K562 (cell line): ENCODE data around the gene ENPP6.
"Not testable (repeated sequence)": the region's sequence is repeated elsewhere in the genome, so short reads cannot be mapped to it uniquely, and the experiment has no call there.

Source experiments
- ARID3A ChIP-seq: IDR thresholded peaks from 2 replicates; pipeline ENCODE4 v1.6.1; 2012; ENCODE audit warnings: low read depth, low read length, improper control_type of control experiment, borderline replicate concordance
- E4F1 ChIP-seq: fragments of 250-450 bp; sonication (Bioruptor Pico); IDR thresholded peaks from 2 replicates; pipeline ENCODE4 v1.5.0; 2021; ENCODE audit warnings: mild to moderate bottlenecking, borderline replicate concordance
- TCF7L2 ChIP-seq: fragments of 150-350 bp; IDR thresholded peaks from 2 replicates; pipeline ENCODE4 v1.6.1; 2016; ENCODE audit warnings: low read depth, mild to moderate bottlenecking, low read length, moderate library complexity
- TFAP4 ChIP-seq: sonication (generic); formaldehyde crosslinking; IDR thresholded peaks from 2 replicates; pipeline ENCODE4 v1.8.0; 2022; ENCODE audit warnings: missing genetic modification reagents, mild to moderate bottlenecking, moderate library complexity, borderline replicate concordance
- ZNF24 ChIP-seq: fragments of 450-650 bp; IDR thresholded peaks from 2 replicates; pipeline ENCODE4 v1.6.1; 2016

DNA sequence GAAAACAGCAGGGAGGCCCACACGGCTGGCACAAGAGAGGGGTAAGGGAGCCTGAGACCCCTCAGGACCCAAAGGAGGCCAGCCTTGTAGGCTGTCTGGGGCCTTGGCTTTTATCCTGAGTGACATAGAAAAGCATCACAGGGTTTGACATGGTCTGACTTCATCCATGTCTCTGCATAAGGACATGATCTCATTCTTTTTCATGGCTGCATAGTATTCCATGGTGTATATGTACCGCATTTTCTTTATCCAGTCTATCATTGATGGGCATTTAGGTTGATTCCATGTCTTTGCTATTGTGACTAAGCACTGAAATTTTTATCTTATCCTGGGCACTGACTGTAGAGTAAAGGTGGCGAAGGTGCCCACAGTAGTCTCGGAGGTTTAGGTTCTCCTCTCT, 166.4 kb downstream of the ENPP6 start:
- not testable (repeated sequence) for TF ChIP-seq ARID3A; TCF7L2; TFAP4; E4F1 (CRISPR knock-in tag); ZNF24
